HPDE6-E6E7 (cell line): ENCODE results near the gene TSHZ1.
"Not testable (repeated sequence)": the region's sequence is repeated elsewhere in the genome, so short reads cannot be mapped to it uniquely, and the experiment has no call there.

ENCODE experiments used
- DNase-seq: peaks from one replicate; pipeline ENCODE4 v3.0.0; 2011; ENCODE audit warnings: missing footprints; ENCODE audit errors: extremely low spot score

The TSHZ1 gene

GRCh38 chr18:75307530-75307929 lies 96.9 kb downstream of the TSHZ1 start:
- DNase-seq, result no peak

GRCh38 chr18:75309564-75309963 lies 99.0 kb downstream of the TSHZ1 start:
- DNase-seq, result no peak

GRCh38 chr18:75314117-75314516 lies 103.5 kb downstream of the TSHZ1 start:
- DNase-seq, result no peak

GRCh38 chr18:75314606-75315005 lies 104.0 kb downstream of the TSHZ1 start:
- no peak for DNase-seq

- DNase-seq, result no peak
Observed at GRCh38 chr18:75316223-75316622, 105.6 kb downstream of the TSHZ1 start.

GRCh38 chr18:75316826-75317225 lies 106.2 kb downstream of the TSHZ1 start:
- DNase-seq, result no peak

GRCh38 chr18:75317300-75317699 lies 106.7 kb downstream of the TSHZ1 start:
- no peak for DNase-seq

GRCh38 chr18:75317703-75318102 lies 107.1 kb downstream of the TSHZ1 start:
- DNase-seq, result no peak

- DNase-seq, result no peak
Observed at GRCh38 chr18:75319905-75320304, 109.3 kb downstream of the TSHZ1 start.

GRCh38 chr18:75320506-75320905 lies 109.9 kb downstream of the TSHZ1 start:
- no peak for DNase-seq

GRCh38 chr18:75321431-75321830 lies 110.8 kb downstream of the TSHZ1 start:
- DNase-seq, result no peak

GRCh38 chr18:75322206-75322605 lies 111.6 kb downstream of the TSHZ1 start:
- no peak for DNase-seq

- DNase-seq, result no peak
Observed at GRCh38 chr18:75323821-75324585, 113.4 kb downstream of the TSHZ1 start.

GRCh38 chr18:75324686-75325257 lies 114.2 kb downstream of the TSHZ1 start:
- no peak for DNase-seq

GRCh38 chr18:75329753-75330152 lies 119.2 kb downstream of the TSHZ1 start:
- not testable (repeated sequence) for DNase-seq

- no peak for DNase-seq
Observed at GRCh38 chr18:75330308-75330707, 119.7 kb downstream of the TSHZ1 start.

GRCh38 chr18:75334869-75335268 lies 124.3 kb downstream of the TSHZ1 start:
- no peak for DNase-seq

- DNase-seq, result no peak
Observed at GRCh38 chr18:75335511-75335910, 124.9 kb downstream of the TSHZ1 start.

- no peak for DNase-seq
Observed at GRCh38 chr18:75336767-75337166, 126.2 kb downstream of the TSHZ1 start.

- no peak for DNase-seq
Observed at GRCh38 chr18:75337348-75337747, 126.8 kb downstream of the TSHZ1 start.

GRCh38 chr18:75338631-75339030 lies 128.0 kb downstream of the TSHZ1 start:
- DNase-seq, result no peak
